Measurements from ENCODE around the gene TAS2R13.

Gene TAS2R13, protein sequence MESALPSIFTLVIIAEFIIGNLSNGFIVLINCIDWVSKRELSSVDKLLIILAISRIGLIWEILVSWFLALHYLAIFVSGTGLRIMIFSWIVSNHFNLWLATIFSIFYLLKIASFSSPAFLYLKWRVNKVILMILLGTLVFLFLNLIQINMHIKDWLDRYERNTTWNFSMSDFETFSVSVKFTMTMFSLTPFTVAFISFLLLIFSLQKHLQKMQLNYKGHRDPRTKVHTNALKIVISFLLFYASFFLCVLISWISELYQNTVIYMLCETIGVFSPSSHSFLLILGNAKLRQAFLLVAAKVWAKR

DNA sequence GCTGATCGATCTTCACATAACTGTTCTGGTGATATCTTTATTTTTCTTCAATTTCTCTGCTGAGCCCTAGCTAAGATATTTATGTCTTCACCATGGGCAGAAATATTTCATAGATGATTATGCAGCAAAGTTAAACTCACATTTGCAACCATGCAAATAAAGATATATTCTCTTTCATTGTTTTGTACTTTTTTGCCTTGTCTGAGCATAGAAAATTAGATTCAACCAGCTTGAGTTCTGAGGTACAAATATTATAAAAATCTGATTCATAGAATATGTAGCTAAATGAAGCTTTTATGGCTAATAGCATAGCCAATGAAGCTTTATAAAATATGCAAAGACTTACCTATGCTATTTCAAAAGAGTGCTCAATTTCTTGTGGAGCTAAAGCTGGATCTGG is at the start of gene TAS2R13:
Gene TAS2R13, minus strand, starts transcription at position 101 of the 400 bp plus-strand sequence. CDS start 264 bp downstream, outside the sequence.
- no peak for DNase-seq (ENCODE audit: low read depth in 1 of 2, low spot score in 1 of 2)

DNA sequence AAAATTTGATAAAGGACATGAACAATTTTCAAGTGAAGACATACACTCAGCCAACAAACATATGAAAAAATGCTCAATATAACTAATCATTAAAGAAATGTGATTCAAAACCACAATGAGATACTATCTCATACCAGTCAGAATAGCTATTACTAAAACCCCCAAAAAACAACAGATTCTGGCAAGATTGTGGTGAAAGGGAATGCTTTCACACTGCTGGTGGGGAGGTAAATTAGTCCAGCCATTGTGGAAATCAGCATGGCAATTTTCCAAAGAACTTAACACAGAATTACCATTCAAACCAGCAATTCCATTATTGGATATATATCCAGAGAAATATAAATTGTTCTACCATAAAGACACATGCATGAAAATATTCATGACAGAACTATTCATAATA is 48.4 kb upstream of the TAS2R13 start:
- DNase-seq (ENCODE audit: low read depth in 1 of 2, low spot score in 1 of 2), result no peak

DNA sequence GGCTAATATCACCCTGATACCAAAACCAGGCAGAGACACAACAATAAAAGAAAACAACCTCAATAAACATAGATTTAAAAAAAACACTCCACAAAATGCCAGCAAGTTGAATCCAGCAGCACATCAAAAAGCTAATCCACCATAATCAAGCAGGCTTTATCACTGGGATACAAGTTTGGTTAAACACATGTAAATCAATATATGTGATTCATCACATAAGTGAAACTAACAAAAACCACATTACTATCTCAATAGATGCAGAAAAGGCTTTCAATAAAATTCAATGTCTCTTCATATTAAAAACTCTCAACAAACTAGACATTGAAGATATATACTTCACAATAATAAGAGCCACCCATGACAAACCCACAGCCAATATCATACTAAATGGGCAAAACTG is 46.7 kb upstream of the TAS2R13 start:
- DNase-seq (ENCODE audit: low read depth in 1 of 2, low spot score in 1 of 2), result no peak

DNA sequence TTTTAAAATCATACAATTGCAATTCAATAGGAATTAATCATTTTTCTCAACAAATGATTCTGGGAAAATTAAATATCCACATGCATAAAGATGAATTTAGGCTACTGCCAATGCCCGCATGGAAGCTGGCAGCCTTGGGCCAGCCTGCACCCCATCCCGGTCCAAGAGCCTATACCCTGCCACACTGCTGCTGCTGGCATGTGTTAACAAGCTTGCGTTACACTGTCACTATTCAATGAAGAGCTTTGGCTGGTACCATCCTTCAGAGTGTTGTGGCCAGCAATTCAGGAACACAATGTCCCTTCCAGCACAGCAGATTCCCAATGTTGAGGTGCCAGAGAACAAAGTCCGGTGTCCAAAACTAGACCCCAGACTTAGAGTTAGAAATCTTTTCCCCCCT is 43.3 kb upstream of the TAS2R13 start:
- no peak for DNase-seq (ENCODE audit: low read depth in 1 of 2, low spot score in 1 of 2)

DNA sequence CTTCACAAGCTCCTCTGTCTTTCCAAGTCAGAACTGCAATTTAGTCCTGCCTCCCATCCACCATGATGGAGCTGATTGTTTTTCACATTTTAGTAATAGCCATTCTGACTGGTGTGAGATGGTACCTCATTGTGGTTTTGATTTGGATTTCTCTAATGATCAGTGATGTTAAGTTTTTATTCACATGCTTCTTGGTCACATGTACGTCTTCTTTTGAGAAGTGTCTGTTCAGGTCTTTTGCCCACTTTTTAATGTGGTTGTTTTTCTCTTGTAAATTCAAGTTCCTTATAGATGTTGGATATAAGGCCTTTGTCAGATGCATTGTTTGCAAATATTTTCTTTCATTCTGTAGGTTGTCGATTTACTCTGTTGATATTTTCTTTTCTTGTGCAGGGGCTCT is 33.8 kb upstream of the TAS2R13 start:
- DNase-seq (ENCODE audit: low read depth in 1 of 2, low spot score in 1 of 2), result no peak

DNA sequence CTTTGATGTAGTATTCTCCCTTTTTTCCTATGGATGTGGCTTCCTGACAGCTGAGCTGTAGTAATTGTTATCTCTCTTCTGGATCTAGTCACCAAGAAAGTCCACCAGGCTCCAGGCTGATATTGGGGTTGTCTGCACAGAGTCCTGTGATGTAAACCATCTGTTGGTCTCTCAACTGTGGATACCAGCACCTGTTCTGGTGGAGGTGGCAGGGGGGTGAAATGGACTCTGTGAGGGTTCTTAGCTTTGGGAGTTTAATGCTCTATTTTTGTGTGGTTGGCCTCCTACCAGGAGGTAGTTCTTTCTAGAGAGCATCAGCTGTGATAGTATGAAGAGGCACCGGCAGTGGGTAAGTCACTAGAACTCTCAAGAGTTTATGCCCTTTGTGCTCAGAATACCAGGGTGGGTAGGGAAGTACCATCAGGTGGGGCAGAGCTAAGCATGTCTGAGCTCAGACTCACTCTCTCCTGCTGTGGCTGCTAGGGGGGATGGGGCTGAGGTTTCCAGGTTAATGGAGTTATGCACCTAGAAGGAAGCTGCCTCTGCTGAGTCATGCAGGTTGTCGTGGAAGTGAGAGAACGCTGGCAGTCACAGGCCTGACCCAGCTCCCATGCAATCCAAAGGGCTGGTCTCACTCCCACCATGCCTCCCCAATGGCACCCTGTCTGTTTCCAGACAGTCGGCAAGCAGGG is 32.7 kb upstream of the TAS2R13 start:
- DNase-seq (ENCODE audit: low read depth in 1 of 2, low spot score in 1 of 2), result no peak

DNA sequence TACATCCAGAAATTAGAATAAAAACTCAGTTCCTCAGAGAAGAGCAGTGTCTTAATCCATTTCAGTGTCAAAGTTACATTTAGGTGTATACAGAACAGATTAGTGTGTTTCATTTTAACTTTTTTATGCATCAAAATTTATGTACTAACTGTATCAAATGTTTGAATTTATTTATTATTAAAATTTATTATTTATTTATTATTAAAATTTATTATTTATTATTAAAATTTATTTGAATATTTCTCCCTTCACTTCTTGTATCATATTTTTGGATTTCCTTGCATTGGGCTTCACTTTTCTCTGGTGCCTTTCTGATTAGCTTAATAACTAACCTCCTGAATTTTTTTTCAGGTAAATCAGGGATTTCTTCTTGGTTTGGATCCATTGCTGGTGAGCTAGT is 32.0 kb upstream of the TAS2R13 start:
- no peak for DNase-seq (ENCODE audit: low read depth in 1 of 2, low spot score in 1 of 2)

DNA sequence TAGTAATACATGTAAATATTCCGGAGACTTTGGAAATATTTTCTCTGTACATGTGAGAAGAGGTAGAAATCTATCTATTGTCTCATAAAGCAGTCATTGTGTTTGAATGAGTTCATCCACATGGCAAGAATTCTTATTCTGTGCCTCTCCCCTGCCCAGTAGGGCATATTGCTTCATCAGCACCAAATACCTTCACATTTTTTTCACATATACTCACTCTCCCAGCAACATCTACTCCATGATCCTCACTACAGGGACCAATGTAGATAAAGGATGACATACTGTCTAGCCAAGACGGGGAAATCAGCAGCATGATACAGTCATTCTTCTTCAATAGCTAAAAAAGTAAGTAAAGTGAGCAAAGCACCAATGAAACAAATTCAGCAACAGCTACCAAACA is 31.0 kb upstream of the TAS2R13 start:
- DNase-seq (ENCODE audit: low read depth in 1 of 2, low spot score in 1 of 2), result no peak

DNA sequence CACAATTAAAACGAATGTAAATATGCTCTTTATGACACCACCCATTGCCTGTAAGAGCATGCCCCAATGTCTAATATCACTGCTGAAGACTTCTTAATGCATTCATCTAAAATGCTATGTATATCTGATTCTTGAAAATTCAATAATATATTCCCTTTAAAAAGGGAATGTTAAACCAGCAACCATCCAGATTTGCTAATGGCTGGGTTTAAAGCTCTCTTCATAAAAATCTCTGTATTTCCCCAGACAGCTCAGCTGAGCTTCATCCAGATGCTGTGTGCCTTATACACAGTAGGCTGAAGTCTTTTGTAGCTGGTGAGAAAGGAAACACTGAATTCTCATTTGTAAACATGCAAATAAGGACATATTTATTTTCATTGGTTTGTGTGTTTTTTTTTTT is 29.8 kb upstream of the TAS2R13 start, which contains the start of gene TAS2R14:
Gene TAS2R14, minus strand, starts transcription at position 101 of the 400 bp plus-strand sequence. Its CDS starts 56 bp downstream, at position 45.
- DNase-seq (ENCODE audit: low read depth in 1 of 2, low spot score in 1 of 2), result no peak

DNA sequence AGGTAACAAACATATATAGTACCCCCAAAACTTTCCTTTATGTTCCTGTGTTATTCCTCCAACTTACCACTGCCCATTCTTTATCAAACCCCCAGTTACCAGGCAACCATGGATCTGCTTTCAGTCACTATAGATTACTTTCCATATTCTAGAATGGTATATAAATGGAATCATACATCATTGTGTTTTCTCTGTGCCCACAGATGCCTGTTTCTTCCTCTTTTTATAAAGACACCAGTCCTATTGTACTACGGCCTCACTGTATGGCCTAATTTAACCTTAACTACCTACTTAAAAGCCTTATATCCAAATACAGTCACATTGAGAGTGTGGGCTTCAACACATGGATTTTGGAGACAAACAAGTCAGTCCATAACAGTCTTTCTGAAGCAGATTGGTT is 27.1 kb upstream of the TAS2R13 start:
- no peak for DNase-seq (ENCODE audit: low read depth in 1 of 2, low spot score in 1 of 2)

DNA sequence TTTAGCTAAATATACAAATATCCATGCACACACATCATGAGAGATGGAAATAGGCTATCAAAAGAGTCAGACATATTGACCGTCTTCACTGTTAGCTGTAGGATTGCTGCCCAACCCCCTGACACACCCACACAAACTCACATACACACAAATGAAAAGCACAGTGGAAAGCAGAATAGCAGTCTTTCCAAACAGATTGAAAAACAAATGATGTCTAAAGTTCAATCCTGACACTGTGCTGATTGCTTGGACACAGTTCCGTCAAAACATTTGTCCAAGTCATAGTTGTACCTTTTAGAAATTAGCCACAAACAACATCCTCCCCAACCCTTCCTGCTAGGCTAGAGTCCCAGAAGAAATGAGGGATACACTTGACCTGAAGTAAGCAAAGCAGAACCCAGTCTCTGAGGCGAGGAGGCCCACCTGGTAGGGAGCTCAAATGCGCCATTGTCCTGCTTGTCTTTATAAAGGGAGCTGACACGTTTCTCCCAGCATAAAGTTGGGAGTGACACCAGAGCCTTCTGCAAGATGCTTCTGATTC is 19.5 kb upstream of the TAS2R13 start, which contains the start of gene PRH2:
Gene PRH2, plus strand, starts transcription at position 491 of the 541 bp plus-strand sequence. Its CDS starts 38 bp downstream, at position 529.
- no peak for DNase-seq (ENCODE audit: low read depth in 1 of 2, low spot score in 1 of 2)

DNA sequence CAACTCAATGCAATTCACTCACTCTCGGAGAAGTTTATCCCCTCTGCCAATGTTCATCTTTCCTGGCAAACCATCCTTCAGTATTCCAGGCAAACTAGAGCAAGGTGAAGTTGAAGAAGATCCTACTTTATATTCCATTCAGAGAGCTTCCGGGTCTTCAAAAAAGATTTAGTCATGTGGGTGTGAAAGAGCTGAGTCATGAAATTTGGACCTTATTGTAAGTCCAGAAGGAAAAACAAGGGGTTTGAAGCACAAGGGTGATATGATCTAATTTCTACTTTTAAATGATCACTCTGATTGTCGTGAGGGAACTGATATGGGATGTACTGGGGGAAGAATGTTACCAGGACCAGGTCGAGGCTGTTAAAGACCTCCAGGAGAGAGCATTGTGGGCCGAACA is 16.9 kb upstream of the TAS2R13 start:
- DNase-seq (ENCODE audit: low read depth in 1 of 2, low spot score in 1 of 2), result no peak

DNA sequence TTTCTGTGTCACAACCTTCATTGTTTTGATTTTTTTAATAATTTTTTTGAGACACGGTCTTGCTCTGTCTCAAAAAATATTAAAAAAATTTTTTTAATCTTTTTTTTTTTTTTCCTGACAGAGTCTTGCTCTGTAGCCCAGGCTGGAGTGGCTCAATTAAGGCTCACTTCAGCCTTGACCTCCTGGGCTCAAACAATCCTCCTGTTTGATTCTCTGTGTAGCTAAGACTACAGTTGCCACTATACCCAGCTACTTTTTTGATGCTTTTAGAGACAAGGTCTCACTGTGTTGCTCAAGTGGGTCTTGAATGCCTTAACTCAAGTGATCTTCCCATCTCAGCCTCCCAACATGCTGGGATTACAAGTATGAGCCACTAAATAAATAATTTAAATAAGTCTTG is 10.4 kb upstream of the TAS2R13 start:
- no peak for DNase-seq (ENCODE audit: low read depth in 1 of 2, low spot score in 1 of 2)

DNA sequence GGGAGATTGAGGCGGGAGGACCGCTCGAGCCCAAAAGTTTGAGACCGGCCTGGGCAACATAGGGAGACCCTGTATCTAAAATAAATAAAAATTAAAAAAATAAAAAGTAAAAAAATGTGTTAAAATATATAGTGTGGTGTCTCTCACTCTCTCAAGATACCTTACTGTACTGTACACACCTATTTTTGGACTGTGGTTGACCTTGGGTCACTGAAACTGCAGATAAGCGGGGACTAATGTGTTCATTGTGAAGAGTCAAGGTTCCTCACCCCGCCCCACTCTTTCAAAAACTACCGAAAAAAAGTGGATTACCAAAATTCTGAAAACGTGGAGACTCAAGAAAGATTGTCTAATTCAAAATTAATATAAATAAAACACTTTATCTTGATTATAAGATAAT is 1.0 kb upstream of the TAS2R13 start:
- DNase-seq (ENCODE audit: low read depth in 1 of 2, low spot score in 1 of 2), result no peak

DNA sequence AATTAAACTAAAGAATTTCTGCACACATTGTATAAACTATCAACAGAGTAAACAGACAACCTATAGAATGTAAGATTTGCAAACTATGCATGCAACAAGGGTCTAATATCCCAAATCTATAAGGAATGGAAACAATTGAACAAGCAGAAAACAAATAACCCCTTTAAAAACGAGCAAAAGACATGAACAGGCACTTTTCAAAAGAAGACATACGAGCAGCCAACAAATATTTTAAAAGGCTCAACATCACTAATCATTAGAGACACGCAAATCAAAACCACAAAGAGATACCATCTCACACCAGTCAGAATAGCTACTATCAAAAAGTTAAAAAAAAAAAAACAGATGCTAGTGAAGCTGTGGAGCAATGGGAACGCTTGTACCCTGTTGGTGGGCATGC is 4.7 kb downstream of the TAS2R13 start:
- no peak for DNase-seq (ENCODE audit: low read depth in 1 of 2, low spot score in 1 of 2)

DNA sequence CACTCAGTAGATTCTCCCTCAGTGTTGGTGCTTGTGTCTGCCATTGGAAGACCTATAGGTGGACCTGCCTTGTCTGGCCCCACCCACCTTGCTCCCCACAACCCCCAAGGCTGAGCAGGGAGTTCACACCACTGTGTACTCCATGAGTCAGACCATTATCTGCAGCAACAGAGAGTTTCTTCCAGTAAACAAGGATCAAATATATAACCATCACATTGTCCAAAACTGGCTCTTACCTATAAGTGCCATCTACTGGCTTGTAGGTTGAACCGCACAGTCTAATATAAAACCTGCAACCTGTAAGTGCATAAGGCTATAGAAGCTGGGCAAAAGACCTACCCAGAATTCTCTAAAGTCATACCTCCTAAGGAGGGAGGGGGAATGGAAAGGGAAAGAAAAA is 7.9 kb downstream of the TAS2R13 start:
- no peak for DNase-seq (ENCODE audit: low read depth in 1 of 2, low spot score in 1 of 2)

DNA sequence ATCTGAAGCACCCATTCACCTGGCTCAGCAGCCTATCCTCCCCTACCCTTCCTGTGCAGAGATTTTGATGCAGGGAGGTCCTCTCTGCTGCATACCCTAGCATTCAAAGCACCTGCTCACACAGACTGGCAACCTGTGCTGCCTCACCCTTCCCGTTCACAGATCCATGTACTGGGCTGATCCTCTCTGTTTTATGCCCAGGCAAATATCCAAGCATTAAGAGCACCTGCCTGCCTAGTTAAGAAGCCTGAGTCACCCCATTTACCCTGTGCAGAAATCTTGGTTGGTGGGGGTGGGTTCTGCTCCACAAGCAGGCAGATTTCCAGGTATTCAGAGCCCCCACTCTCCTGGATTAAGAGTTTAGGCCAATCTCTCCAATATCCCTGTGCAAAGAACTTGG is 8.4 kb downstream of the TAS2R13 start:
- no peak for DNase-seq (ENCODE audit: low read depth in 1 of 2, low spot score in 1 of 2)

DNA sequence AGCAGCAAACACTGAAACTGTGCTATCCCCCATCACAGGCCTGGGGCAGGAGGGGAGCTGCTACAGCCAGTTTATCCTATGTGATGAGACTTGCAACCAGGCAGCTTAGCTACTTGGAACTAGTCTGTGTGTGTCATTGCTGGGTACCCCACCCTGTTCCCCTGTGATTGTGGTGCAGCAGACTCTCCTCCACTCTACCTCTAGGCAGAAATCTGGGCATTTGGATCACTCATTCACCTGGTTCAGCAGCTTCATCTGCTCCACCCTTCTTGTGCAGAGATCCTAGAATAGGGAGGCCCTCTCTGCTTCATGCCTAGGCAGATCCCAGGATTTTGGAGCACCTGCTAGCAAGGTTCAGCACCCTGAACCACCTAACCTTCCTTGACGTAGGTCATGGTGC is 8.8 kb downstream of the TAS2R13 start:
- DNase-seq (ENCODE audit: low read depth in 1 of 2, low spot score in 1 of 2), result no peak

DNA sequence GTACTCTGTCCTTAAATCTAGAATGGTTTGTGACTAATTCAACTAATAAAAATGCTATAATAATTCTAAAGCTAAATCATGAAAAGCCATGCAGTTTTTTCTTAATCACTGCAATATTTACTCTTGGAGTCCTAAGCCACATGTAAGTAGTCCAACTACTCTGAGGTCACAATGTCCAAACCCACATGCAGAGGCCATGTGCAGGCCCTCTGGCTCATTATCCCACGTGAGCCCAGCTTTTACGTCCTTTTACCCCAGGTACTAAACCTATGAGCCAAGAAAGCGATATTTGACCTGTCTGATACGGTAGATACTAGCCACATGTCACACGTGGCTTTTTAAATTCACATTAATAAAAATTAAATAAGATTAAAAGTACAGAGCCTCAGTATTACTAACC is 12.5 kb downstream of the TAS2R13 start:
- DNase-seq (ENCODE audit: low read depth in 1 of 2, low spot score in 1 of 2), result no peak

DNA sequence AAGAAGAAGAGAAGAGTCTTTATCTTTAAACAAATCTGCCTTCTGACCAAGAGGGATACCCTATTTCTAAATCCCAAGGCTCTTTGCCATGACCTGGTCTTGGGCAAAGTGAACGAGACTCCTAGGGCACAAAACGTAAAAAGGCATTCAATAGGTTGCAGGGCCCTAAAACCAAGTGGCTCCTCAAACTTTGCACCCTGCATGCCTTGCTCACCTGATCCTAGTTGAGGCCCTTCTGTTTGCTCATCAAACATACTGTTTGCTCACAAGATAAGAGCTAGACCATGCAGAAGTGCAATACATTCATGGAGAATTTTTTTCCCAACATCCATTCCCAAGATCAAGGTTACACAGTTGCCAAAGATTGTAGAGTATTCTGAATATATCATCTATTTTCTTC is 17.4 kb downstream of the TAS2R13 start:
- DNase-seq (ENCODE audit: low read depth in 1 of 2, low spot score in 1 of 2), result no peak

DNA sequence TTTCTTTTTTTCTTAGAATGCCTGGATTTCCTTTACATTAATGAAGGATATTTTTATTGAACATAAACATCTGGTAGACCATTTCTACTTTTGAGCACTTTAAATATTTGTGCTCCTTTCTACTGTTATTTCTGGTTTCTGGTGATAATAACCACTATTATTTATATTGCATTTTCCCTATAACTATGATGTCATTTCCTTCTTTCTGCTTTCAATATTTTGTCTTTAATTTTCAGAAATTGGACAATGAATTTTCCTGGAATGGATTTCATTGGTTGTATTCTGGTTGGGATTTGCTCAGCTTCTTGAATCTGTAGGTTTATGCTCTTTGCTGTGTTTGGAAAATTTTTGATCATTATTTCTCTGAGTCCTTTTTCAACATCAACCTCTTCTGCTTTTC is 20.1 kb downstream of the TAS2R13 start:
- no peak for DNase-seq (ENCODE audit: low read depth in 1 of 2, low spot score in 1 of 2)

DNA sequence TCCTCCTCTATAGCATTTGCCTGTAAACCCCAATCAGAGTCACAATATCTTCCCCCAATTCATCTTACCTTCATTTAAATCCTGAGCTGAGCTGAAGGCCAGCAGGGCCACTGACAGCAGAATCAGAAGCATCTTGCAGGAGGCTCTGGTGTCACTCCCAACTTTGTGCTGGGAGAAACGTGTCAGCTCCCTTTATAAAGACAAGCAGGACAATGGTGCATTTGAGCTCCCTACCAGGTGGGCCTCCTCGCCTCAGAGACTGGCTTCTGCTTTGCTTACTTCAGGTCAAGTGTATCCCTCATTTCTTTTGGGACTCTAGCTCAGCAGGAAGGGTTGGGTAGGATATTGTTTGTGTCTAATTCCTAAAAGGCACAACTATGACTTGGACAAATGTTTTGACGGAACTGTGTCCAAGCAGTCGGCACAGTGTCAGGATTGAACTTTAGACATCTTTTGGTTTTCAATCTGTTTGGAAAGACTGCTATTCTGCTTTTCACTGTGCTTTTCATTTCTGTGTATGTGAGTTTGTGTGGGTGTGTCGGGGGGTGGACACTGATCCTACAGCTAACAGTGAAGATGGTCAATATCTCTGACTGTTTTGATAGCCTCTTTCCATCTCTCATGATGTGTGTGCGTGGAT is 25.2 kb downstream of the TAS2R13 start, which contains the start of gene PRH1:
Gene PRH1, minus strand, starts transcription at position 170 of the 640 bp plus-strand sequence. Its CDS starts 38 bp downstream, at position 132.
- no peak for DNase-seq (ENCODE audit: low read depth in 1 of 2, low spot score in 1 of 2)
